GM23338 (cell line): ENCODE data around the gene TLDC2. TPM values are rescaled to one million over a fixed set of nuclear protein-coding genes. Genes with fewer than 3 reads are reported as not detected.

Source experiments
- ATAC-seq: fragments of 200-7000 bp; cut with Tn5 transposase; 3 replicates; pipeline ENCODE4 v1.9.1; 2020
- DNase-seq: peaks from one replicate; pipeline ENCODE4 v3.0.0-alpha.2; 2015; ENCODE audit warnings: low spot score
- H2AFZ ChIP-seq: fragments of 200-600 bp; sonication (generic); 2 replicates; pipeline ENCODE4 v1.8.0; 2016; ENCODE audit warnings: antibody characterized with exemption, mild to moderate bottlenecking, moderate library complexity
- H3F3A ChIP-seq: fragments of 200-600 bp; sonication (generic); replicated peaks from 2 replicates; pipeline ENCODE4 v1.8.0; 2017; ENCODE audit warnings: antibody characterized with exemption, mixed run types, low read depth
- H3K27ac ChIP-seq: fragments of 200-600 bp; sonication (generic); 2 replicates; pipeline ENCODE4 v1.6.1; 2016; ENCODE audit warnings: low read depth
- H3K27me3 ChIP-seq: fragments of 200-600 bp; sonication (generic); 2 replicates; pipeline ENCODE4 v1.8.0; 2016; ENCODE audit warnings: mild to moderate bottlenecking, mixed run types, moderate library complexity; ENCODE audit not compliant: insufficient read depth
- H3K36me3 ChIP-seq: fragments of 200-600 bp; sonication (generic); 2 replicates; pipeline ENCODE4 v1.8.0; 2016; ENCODE audit warnings: mild to moderate bottlenecking; ENCODE audit not compliant: insufficient read depth
- H3K4me1 ChIP-seq: fragments of 200-600 bp; sonication (generic); 2 replicates; pipeline ENCODE4 v1.8.0; 2016; ENCODE audit warnings: mild to moderate bottlenecking, moderate library complexity; ENCODE audit not compliant: insufficient read depth
- H3K4me2 ChIP-seq: fragments of 200-600 bp; sonication (generic); 2 replicates; pipeline ENCODE4 v1.7.1; 2017; ENCODE audit warnings: mixed run types
- H3K4me3 ChIP-seq: fragments of 200-600 bp; sonication (generic); 2 replicates; pipeline ENCODE4 v1.6.1; 2016; ENCODE audit warnings: mixed run types
- H3K79me2 ChIP-seq: fragments of 200-600 bp; sonication (generic); replicated peaks from 2 replicates; pipeline ENCODE4 v1.8.0; 2017; ENCODE audit warnings: mild to moderate bottlenecking; ENCODE audit not compliant: insufficient read depth
- H3K9me2 ChIP-seq: fragments of 200-600 bp; sonication (generic); 2 replicates; pipeline ENCODE4 v1.8.0; 2017; ENCODE audit not compliant: insufficient read depth
- H4K20me1 ChIP-seq: fragments of 200-600 bp; sonication (generic); replicated peaks from 2 replicates; pipeline ENCODE4 v1.8.0; 2017; ENCODE audit warnings: mild to moderate bottlenecking; ENCODE audit not compliant: insufficient read depth
- H3K27ac Mint-ChIP-seq: 2 replicates; pipeline ENCODE4 v1.8.0; 2020; ENCODE audit warnings: inconsistent platforms, mild to moderate bottlenecking, moderate library complexity, mixed read lengths
- H3K27me3 Mint-ChIP-seq: 3 replicates; pipeline ENCODE4 v1.8.0; 2022; ENCODE audit warnings: low read depth, mild to moderate bottlenecking, moderate library complexity, mixed read lengths, inconsistent platforms; ENCODE audit not compliant: insufficient read depth, poor library complexity
- H3K36me3 Mint-ChIP-seq: 3 replicates; pipeline ENCODE4 v1.8.0; 2021; ENCODE audit warnings: low read depth, mild to moderate bottlenecking, inconsistent platforms, moderate library complexity, mixed read lengths
- H3K4me1 Mint-ChIP-seq: 3 replicates; pipeline ENCODE4 v1.8.0; 2020; ENCODE audit warnings: mild to moderate bottlenecking, inconsistent platforms, mixed read lengths
- H3K4me3 Mint-ChIP-seq: 3 replicates; pipeline ENCODE4 v1.8.0; 2021; ENCODE audit warnings: moderate library complexity, mild to moderate bottlenecking, inconsistent platforms, mixed read lengths
- H3K9me3 Mint-ChIP-seq: 3 replicates; pipeline ENCODE4 v1.8.0; 2020; ENCODE audit warnings: moderate library complexity, mild to moderate bottlenecking, inconsistent platforms, mixed read lengths
- CREB1 ChIP-seq: fragments of 250-450 bp; sonication (Bioruptor Pico); IDR thresholded peaks from 2 replicates; pipeline ENCODE4 v1.5.0; 2020; ENCODE audit warnings: low read depth, mild to moderate bottlenecking, moderate library complexity
- CTCF ChIP-seq, 2 experiments: fragments of 200-600 bp in 1 of 2; sonication (generic) in 1 of 2; conservative IDR thresholded peaks; 2 replicates each; pipeline versions ENCODE4 v1.5.1 to v1.6.1; 2016 to 2017; ENCODE audit warnings: antibody characterized with exemption in 2 of 2, low read depth in 2 of 2, mild to moderate bottlenecking in 2 of 2, moderate library complexity in 1 of 2
- EZH2 ChIP-seq: fragments of 200-600 bp; sonication (generic); IDR thresholded peaks from one replicate; pipeline ENCODE4 v1.8.0; 2017; ENCODE audit warnings: antibody characterized with exemption, mild to moderate bottlenecking, low read depth; ENCODE audit not compliant: unreplicated experiment
- EZH2phosphoT487 ChIP-seq: fragments of 200-600 bp; sonication (generic); IDR thresholded peaks from one replicate; pipeline ENCODE4 v1.8.1; 2018; ENCODE audit warnings: antibody characterized with exemption; ENCODE audit not compliant: unreplicated experiment
- JUNB ChIP-seq: IDR thresholded peaks from one replicate; pipeline ENCODE4 v1.6.1; 2016; ENCODE audit warnings: antibody characterized with exemption; ENCODE audit not compliant: unreplicated experiment
- NANOG ChIP-seq: IDR thresholded peaks from 2 replicates; pipeline ENCODE4 v1.6.1; 2016; ENCODE audit warnings: antibody characterized with exemption, borderline replicate concordance
- POLR2AphosphoS5 ChIP-seq: IDR thresholded peaks from 2 replicates; pipeline ENCODE4 v1.6.1; 2016; ENCODE audit warnings: antibody characterized with exemption, low read depth
- REST ChIP-seq: IDR thresholded peaks from one replicate; pipeline ENCODE4 v1.6.1; 2018; ENCODE audit warnings: antibody characterized with exemption; ENCODE audit not compliant: unreplicated experiment
- STAT1 ChIP-seq: IDR thresholded peaks from one replicate; pipeline ENCODE4 v1.6.1; 2016; ENCODE audit warnings: antibody characterized with exemption; ENCODE audit not compliant: unreplicated experiment
- ZNF114 ChIP-seq: fragments of 250-450 bp; sonication (Bioruptor Pico); IDR thresholded peaks from 2 replicates; pipeline ENCODE4 v1.5.0; 2020; ENCODE audit warnings: mild to moderate bottlenecking, moderate library complexity
- ZNF331 ChIP-seq: fragments of 250-450 bp; sonication (Bioruptor Pico); IDR thresholded peaks from 2 replicates; pipeline ENCODE4 v1.5.0; 2020; ENCODE audit warnings: low read depth, mild to moderate bottlenecking, moderate library complexity
- ZNF462 ChIP-seq: fragments of 250-450 bp; sonication (Bioruptor Pico); IDR thresholded peaks from 2 replicates; pipeline ENCODE4 v1.5.0; 2020; ENCODE audit warnings: mild to moderate bottlenecking, moderate library complexity
- polyA plus RNA-seq: library from polyadenylated mRNA; unstranded; fragments of >200 nt; fragmentation: Nextera tagmentation; extraction: Ambion mirVana; gene quantifications from 2 replicates; pipeline ENCODE4 v1.2.1, GENCODE V29; 2016
- total RNA-seq: library from RNA; depleted of rRNA; stranded (reverse); fragments of >200 nt; shearing (Covaris generic); gene quantifications from 2 replicates; pipeline ENCODE4 v1.2.3, GENCODE V29; 2014
- TF ChIP-seq, protein P1 (sequence below): IDR thresholded peaks from 2 replicates; pipeline ENCODE4 v1.6.1; 2016; ENCODE audit warnings: antibody characterized with exemption

TLDC2 gene
- total and polyA plus RNA-seq, 2 experiments from 2014 or later, result 0.16 to 0.38 TPM

GRCh38 chr20:36861625-36861874, 14.4 kb upstream of the TLDC2 start:
- Histone ChIP-seq H3K27ac (no peak overlapping the region), H3K79me2 (peaks cover 27% of the 10 kb centered on the region), H3K4me1 (peaks cover 22% of the 10 kb centered on the region), H2AFZ (no peak overlapping the region), H4K20me1 (peaks cover 10% of the 10 kb centered on the region), H3K36me3 (no peaks in the 10 kb centered on the region), H3K4me2 (peak overlapping the region; percentile 92), H3F3A (no peaks in the 10 kb centered on the region), H3K27me3 (peaks cover 25% of the 10 kb centered on the region), H3K9me2 (no peaks in the 10 kb centered on the region), H3K4me3 (peak overlapping the region; percentile 73)
- peaks cover 51% of the 10 kb centered on the region for H3K4me1 Mint-ChIP-seq
- H3K27ac Mint-ChIP-seq, result no peak overlapping the region
- peaks cover 4% of the 10 kb centered on the region; the same call in 2 of the 3 replicates for H3K36me3 Mint-ChIP-seq
- H3K4me3 Mint-ChIP-seq, result peak overlapping the region; percentile 75; the same call in 2 of the 3 replicates
- ATAC-seq (no peak), DNase-seq (no peak)
- peaks cover 26% of the 10 kb centered on the region for H3K27me3 Mint-ChIP-seq
- TF ChIP-seq, protein P1, sequence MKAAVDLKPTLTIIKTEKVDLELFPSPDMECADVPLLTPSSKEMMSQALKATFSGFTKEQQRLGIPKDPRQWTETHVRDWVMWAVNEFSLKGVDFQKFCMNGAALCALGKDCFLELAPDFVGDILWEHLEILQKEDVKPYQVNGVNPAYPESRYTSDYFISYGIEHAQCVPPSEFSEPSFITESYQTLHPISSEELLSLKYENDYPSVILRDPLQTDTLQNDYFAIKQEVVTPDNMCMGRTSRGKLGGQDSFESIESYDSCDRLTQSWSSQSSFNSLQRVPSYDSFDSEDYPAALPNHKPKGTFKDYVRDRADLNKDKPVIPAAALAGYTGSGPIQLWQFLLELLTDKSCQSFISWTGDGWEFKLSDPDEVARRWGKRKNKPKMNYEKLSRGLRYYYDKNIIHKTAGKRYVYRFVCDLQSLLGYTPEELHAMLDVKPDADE, result no peak
- TF ChIP-seq EZH2phosphoT487 (no peak), CREB1 (no peak), NANOG (no peak), POLR2AphosphoS5 (no peak), ZNF462 (no peak), JUNB (no peak), CTCF (conservative IDR thresholded peaks at IDR 0.05; ENCODE audit: low read depth in 2 of 2) (no peak), EZH2 (no peak), ZNF114 (CRISPR knock-in tag) (no peak), ZNF331 (no peak), REST (no peak), STAT1 (no peak)
- H3K9me3 Mint-ChIP-seq, result no peaks in the 10 kb centered on the region
